ENCODE data around the gene LRP1B.

Gene LRP1B

DNA sequence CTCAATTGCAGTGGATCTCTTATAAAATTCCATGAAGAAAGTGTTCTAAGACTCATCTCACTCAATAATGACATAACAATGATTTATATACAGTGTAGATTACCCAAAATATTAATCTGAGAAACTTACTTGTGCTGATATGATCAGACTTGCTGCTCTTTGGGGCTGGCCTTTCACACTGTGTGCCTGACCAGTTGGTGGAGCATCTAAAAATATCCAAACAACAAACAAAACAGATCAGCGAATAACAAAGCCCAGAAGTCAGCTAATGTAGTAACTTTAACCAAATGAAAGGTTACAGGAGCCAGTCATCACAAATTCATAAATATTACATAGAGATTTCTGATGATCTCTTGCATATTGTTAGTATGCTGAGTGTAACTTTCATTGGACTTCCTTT is 1883.9 kb downstream of the LRP1B start:
- no peak for DNase-seq (ENCODE audit: low read depth)

DNA sequence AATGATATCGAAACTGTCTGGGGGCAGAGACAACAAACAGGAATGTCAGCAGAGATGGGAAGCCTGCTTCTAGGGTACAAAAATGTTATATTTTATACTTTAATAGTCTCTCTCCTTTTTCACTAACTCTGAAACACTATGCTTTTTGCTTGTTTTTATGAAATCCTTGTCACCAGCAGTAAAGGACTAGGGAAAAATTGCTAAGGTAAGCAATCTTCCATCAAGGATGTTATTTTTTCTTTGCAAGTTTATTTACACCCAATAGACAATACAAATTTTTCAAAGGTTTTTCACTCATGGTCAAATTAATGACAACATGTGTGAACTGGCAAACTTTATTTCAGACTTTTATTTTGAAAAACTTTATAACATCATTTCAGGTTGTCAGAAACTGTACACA is 1884.8 kb downstream of the LRP1B start:
- no peak for DNase-seq (ENCODE audit: low read depth)

DNA sequence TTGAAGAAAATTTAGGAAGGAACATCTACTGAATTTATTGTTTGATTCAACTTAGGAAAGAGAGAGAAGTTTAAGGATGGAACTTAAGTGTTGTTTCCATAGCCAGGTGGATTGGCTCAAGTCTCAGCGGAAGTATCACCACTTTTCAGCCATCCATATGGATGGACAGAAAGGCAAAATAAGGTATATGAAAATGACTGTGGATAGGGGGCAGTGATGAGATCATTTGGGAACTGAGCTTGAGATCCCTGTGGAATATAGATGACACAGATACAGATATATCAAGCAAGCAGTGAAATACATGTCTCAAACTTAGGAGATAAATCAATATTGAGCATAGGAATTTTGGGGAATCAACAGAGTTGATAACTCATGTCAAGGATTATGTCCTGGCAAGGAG is 1887.9 kb downstream of the LRP1B start:
- no peak for DNase-seq (ENCODE audit: low read depth)

- DNase-seq (ENCODE audit: low read depth), result no peak
Measured at GRCh38 chr2:140234116-140234515, 1896.7 kb downstream of the LRP1B start.

DNA sequence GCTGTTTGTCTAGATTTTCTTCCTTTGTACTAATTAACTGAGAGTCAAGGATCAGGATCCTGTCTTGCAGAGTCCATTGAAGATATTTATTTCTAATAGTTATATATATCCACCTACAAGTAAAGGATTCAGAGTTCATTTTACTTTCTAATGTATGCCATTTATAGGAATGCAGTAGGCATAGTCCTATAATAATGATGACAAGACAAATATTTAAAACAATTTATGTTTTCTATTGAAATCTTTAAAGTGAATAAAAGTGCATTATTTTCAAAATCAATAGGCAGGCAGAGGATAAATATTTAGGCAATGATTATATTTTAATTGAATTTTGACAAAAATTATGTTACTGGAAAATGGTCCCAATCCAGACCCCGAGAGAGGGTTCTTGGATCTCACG is 1919.9 kb downstream of the LRP1B start:
- DNase-seq (ENCODE audit: low read depth), result no peak

DNA sequence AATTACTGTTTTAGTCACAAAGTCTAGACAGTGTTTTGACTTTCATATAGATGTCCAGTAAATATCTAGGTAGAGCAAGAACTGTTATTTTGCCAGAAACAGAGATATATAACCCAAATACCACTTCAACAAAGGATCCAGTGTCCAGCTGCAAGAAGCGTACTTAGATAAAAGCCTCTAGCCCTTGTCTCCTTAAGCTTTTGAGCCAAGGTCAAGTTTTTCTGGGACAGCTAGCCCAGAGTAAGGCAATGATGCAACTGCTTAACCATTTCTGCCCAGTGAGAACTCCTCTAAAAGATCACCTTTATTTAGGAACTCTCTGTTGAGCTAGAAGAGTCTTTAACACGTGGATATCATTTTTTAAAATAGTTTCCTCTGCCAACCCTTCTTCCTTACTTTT is 1925.7 kb downstream of the LRP1B start:
- DNase-seq (ENCODE audit: low read depth), result no peak

GRCh38 chr2:140203347-140203746 is 1927.5 kb downstream of the LRP1B start:
- DNase-seq (ENCODE audit: low read depth), result no peak

DNA sequence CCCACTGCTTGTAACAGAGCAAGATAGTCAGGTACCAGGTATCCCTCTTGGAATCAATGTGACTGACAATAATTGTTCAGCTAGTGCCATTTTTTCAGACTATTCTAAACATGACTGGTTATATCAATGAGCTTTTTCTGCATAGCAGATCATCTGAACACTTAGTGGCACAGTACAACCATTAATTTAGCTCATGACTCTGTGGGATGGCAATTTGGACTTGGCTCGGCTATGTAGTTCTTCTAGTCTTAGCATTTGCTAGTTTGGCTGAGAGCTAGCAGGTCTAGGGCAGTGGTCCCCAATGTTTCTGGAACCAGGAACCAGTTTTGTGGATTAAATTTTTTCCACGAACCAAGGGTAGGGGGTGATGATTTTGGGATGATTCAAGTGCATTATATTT is 1929.2 kb downstream of the LRP1B start:
- no peak for DNase-seq (ENCODE audit: low read depth)

- DNase-seq (ENCODE audit: low read depth), result no peak
Measured at GRCh38 chr2:140200764-140201163, 1930.1 kb downstream of the LRP1B start.

DNA sequence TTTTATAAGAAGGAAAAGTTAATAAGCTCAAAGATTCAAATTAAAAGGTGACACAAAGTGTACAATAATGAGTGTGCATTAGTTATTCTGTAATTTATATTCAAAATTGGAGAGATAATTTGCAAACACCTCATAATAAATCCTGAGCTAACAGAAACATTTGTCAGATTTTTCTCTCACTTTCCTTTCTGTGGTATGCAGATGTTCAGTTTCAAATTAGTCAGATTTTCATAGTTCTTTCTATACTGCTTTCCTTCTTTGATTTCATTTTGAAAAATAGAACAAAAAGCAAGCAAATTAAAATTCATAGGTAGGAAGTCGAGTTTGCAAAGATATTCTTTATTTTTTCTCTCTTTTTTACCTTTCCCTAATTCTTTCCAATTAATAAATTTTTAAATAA is 1930.5 kb downstream of the LRP1B start:
- no peak for DNase-seq (ENCODE audit: low read depth)

DNA sequence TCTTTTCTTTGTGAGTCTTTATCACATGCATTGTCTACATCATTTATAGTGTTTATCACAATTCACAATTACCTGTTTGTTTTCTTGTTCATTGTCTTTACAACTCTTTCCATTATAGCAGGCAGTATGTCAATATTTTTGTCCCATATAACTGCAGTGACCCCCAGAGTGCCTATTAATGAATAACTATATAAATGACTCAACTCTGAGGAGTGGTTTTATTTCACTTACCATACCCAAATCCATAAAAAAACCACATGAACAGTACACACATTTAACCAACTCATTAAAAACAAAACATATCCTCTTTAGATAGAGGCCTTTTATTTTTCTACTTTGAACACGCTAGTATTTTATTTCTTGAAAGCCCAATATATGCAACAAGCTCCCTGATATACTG is 1931.5 kb downstream of the LRP1B start:
- no peak for DNase-seq (ENCODE audit: low read depth)

- DNase-seq (ENCODE audit: low read depth), result no peak
Measured at GRCh38 chr2:140187086-140187485, 1943.7 kb downstream of the LRP1B start.

DNA sequence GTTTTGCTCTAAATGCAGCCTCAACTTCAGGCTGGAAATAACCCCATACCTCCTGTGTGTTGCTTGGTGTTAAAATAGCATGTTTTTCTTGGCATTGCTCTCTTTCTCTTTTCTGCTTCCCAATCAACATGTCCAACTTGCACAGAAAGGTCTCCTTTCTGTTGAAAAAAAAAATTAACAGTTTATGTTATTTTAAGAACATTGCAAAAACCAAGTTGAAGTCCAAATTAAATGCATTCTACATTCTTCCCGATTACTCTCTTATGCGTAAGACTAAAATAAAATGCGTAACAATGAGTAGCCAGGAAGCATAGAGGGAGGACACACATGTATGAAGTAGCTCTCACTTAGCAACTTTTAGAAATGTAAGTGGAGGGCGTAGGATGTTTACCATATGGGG is 1944.5 kb downstream of the LRP1B start:
- no peak for DNase-seq (ENCODE audit: low read depth)

DNA sequence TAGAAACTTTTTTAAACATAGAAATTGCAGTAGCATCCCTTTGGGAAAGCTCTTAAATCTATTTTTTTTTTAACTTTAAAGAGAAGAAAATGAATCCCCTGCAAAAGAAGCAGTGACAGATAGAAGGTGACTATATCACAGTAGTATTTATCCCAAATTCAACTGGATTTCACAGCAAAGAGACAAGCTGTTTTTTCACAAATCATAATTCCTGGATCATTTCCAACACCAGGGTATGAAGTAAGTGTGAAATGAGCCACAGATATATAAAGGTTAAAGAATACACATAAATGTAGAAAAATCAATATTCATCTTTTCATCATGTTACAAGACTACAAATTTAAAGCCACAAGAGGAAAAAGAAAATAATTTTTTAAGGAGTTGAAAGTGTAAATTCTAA is 1945.7 kb downstream of the LRP1B start:
- DNase-seq (ENCODE audit: low read depth), result no peak

DNA sequence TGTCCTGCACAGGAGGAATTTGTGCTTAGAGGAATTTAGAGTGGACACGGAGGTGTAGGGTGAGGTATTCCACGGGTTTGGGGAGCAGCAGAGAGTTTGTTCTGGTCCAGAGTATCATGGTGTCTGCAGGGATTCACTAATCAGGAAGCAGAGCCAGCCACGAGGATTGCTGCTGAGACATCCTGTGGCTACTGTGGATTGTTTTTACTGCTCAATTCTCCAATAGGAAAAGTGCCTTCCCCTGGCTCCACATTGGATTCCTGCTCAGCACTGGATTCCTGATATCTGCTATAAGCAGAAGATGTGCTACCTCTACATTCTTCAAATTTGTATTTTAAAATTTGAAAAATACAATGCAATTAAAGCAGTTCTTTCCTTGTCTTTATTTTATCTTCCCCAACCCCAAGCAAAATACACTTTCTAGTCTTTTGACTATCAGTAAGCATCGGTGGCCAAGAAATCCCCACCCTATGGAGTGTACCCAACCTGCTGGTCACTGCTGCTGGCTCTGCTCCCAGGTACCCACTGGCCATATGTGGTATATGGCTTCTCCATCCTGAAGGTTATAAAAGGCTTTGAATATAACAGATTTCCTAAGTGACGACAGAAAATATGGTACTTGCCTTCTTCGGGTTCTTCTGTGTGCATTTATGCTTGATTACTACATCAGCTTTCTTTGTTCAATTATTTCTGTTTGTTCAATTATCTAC is 1947.6 kb downstream of the LRP1B start:
- no peak for DNase-seq (ENCODE audit: low read depth)
